GM21390 (cell line): ENCODE measurements around the gene JMY.
"Not testable (repeated sequence)": the region's sequence is repeated elsewhere in the genome, so short reads cannot be mapped to it uniquely, and the experiment has no call there.

Experiments used
- ATAC-seq: cut with Tn5 transposase; IDR thresholded peaks from one replicate; pipeline ENCODE4 v1.9.1; 2021; ENCODE audit not compliant: unreplicated experiment

JMY gene

DNA sequence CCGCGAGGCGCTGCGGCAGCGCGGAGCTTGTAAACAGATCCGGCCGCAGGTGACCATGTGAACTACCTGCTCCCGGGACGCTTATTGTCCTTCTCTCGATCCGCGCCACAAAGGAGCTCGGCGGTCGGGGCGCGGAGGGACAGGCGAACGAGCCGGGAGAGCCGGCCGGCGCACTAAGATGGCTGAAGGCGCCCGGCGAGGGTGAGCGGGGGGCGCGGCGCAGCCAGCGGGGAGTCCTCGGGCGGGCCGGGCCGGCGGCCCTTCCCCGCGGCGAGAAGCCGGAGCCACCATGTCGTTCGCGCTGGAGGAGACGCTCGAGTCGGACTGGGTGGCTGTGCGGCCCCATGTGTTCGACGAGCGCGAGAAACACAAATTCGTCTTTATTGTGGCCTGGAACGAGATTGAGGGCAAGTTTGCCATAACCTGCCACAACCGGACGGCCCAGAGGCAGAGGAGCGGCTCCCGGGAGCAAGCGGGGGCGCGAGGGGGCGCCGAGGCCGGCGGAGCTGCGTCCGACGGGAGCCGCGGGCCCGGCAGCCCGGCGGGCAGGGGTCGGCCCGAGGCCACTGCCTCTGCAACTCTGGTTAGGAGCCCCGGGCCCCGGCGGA lies 535 bp downstream of the JMY start:
- peak; percentile 27 for ATAC-seq

DNA sequence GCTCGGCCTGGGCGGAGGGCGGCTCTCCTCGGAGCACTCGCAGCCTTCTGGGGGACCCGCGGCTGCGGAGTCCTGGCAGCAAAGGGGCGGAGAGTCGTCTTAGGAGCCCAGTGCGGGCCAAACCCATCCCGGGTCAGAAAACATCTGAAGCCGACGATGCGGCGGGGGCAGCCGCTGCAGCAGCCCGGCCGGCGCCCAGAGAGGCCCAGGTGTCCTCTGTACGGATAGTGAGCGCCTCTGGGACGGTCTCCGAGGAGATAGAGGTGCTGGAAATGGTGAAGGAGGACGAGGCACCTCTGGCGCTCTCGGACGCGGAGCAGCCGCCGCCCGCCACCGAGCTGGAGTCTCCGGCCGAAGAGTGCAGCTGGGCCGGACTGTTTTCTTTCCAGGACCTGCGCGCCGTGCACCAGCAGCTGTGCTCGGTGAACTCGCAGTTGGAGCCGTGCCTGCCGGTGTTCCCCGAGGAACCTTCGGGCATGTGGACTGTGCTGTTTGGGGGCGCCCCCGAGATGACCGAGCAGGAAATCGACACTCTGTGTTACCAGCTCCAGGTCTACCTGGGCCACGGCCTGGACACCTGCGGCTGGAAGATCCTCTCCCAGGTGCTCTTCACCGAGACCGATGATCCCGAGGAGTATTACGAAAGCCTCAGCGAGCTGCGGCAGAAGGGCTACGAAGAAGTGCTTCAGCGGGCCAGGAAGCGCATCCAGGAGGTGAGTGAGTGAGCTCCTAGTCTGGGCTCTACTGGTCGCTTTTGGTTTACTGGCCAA lies 1.2 kb downstream of the JMY start:
- peak; percentile 24 for ATAC-seq

DNA sequence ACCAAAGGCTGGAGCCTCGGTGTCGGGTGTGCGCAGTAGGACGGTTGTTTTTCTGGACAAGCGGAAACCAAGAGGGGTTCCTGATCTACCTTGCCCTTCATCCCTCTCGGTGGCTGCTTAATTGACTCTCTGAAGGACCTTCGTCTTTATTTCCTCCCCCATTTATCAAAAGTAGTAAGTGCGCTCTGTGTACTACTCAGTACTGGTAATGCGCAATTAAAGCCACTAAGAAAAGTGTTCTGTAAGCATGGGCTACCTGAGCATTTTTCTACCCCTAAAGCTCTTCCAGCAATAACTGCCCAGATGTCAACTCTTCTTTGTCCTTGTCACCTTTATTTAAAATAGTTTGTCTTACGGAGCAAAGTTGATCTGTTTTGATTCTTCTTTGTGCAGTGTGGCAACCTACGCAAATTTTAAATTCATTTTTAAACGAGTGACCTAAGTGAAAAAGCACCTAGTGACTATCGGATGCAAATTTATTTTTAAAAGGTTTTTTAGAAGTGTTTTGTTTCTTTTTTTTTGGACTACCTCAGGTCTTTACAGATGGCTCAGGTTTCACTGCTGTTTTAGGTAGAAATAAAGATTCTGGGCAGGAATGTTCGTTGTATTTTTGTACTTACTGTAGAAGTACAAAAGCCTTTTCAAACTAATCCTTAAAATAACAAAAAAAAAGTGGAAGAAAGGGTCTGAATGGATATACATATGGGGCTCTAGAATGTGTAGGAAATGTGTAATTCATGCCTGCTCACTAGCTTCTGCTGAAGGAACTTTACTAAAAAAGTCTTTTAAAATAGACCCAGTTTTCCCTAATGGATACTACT lies 2.0 kb downstream of the JMY start:
- ATAC-seq, result no peak

DNA sequence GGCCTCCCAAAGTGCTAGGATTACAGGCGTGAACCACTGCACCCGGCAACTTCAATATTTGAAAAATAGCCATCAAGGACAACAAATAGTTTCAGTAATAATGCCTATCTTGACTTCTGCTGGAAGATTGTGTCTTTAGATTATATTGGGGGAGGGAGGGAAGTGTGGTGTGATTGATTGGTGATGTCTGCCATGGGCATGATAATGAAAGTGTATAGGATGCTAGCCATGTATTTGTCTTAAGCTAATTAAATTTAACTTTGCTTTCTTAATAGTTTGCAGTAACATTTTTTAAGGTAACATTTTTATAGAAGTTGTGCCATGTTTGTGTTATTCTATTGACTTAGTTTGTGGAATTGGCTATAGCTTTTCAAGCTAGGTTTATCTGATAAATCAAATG lies 4.6 kb downstream of the JMY start:
- ATAC-seq, result no peak

DNA sequence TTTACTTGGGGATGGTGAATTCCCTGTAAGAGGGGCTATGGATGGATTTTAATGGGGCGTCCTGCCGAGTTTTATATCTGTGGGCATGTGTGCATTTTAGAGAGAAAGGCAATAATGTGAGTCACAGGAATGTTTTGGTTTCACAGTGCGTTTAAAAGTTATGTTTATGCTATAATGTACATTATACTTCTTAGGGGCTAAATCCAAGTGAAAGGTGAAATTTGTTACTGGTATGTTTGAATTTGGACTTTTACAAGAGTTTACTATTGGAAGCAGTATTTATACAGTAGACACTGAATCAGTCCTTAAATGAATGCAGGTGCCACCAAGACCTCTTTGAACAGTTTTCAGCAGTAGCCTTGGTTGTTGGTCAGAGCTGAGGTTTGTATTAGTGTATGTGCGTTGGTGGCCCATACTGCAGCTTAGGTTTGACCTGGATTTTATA lies 5.6 kb downstream of the JMY start:
- no peak for ATAC-seq

DNA sequence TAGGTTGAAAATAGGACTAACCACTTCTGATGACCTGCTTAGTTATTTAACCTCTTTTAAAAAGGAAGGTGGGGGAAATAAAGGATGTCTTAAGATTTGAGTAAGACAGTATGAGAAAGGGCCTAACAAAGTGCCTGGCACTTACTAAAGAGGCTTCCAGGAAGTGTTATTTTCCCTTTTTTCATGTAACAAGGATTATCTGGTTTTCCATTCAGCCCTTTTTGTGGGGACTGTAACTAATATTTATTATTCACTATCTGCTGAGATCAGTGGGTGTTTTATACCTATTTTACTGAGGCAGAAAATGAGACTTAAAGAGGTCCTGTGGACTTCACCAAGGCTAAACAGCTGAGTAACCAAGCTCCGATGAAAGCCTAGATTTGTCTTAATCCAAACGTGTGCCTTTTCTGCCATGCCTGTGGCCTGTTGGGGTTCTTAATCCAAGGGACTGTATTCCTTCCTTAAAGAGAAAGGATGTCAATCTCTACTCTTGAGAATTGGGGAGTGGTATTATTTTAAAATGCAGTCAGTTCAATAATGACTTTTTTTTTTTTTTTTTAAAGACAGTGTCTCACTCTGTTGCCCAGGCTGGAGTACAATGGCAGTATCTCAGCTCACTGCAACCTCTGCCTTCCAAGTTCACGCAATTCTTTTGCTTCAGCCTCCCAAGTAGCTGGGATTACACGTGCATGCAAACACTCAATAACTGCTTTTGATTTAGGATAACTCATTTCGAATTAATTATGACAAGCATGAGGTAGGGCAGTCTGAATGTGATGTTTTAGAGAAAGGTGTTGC lies 6.5 kb downstream of the JMY start:
- ATAC-seq, result no peak

DNA sequence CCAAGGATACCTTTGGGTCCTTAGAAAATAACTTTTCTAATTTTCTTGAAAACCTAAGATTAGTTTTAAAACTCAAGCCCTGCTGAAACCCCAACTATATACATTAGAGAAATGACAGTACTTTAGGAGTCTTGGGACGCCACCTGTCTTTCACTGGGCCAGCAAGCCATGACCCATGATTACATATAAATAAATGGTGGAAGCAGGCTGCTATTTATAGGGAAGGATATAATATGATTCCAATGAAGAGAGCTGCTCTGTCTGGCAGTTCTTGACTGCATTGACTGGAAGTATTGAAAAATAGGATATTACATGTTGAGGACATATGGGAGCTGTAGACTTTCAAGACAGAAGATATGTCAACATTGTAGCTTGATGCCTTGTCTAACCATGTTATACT lies 7.3 kb downstream of the JMY start:
- ATAC-seq, result no peak

DNA sequence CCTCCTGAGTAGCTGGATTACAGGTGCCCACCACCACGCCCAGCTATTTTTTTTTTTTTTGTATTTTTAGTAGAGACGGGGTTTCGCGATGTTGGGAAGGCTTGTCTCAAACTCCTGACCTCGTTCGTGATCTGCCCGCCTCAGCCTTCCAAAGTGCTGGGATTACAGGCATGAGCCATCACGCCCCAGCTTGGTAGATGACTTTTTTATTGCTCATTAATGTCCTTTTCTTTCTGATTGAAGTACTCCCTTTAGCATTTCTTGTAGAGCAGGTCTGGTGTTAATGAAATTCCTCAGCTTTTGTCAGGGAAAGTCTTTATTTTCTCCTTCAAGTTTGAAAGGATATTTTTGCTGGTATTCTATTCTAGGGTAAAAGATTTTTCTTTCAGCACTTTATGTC lies 18.1 kb downstream of the JMY start:
- ATAC-seq, result not testable (repeated sequence)

DNA sequence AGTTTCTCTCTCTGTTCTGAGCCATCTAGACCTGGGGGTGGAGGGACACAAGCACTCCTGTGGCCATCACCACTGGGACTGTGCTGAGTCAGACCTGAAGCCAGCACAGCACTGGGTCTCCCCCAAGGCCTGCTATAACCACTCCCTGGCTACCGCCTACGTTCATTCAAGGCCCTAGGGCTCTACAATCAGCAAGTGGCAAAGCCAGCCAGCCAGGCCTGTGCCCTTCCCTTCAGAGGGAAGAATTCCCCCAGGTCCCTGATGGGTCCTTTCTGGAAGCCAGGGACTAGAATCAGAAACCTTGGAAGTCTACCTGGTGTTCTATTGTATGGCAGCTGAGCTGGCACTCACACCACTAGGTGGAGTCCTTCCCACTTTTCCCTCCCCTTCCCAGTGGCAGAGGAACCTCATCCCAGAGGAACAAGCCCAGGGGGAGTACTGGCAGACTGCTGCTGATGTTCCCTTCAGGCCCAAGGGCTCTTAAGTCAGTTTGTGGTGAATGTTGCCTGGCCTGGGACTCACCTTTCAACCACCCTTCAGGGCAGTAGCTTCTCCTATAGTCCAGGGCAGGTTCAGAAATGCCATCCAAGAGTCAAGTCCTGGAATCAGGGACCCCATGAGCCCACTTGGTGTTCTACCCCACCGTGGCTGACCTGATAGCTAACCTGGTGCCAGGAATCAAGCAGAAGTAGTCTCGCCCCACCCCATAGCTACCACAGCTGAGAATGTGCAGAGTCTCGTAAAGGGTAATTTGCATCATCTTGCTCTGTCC lies 20.0 kb downstream of the JMY start:
- ATAC-seq, result no peak

DNA sequence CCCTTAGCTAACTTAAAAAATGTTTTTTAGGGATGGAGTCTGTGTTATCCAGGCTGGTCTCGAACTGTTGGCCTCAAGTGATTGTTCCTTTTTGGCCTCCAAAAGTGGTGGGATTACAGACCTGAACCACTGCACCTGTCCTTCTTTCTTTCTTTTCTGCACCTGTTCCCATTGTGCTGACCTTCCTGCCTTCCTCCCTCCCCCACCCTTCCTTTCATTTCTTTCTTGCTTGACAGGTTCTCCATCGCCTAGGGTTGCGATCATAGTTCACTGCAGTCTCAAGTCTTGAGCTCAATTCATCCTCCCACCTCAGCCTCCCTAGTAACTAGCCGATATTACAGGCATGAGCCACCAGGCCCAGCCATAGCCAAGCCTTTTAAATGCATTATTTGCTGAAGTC lies 20.6 kb downstream of the JMY start:
- no peak for ATAC-seq

DNA sequence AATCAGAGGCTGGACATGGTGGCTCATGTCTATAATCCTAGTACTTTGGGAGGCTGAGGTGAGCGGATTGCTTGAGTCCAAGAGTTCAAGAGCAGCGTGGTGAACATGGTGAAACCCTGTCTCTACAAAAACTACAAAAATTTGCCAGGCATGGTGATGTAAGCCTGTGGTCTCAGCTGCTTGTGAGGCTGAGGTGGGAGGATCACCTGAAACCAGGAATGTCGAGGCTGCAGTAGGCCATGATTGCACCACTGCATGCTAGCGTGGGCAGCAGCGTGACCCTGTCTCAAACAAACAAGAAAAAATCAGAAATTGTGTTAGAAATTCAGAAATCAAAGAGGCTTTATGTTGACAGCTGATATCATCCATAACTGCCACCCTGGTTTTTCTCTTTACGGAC lies 21.4 kb downstream of the JMY start:
- no peak for ATAC-seq

DNA sequence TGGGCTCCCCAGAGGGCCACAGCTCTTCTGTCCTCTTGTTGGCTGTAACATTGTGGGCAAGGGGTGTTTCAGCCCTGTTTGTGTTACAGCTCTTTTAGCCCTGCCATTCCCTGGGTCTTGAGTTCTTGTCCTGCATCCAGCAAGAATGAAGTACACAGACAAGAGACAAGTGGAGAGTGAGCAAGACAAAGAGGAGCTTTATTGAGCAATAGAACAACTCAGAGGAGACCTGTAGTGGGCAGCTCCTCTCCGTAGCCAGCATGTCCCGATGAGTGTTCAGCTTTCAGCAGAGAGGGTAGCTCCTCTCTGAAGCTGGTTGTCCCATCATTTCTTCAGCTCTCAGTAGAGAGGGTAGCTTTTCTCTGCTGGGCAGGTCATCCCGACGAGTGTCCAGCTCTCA lies 22.9 kb downstream of the JMY start:
- ATAC-seq, result no peak

DNA sequence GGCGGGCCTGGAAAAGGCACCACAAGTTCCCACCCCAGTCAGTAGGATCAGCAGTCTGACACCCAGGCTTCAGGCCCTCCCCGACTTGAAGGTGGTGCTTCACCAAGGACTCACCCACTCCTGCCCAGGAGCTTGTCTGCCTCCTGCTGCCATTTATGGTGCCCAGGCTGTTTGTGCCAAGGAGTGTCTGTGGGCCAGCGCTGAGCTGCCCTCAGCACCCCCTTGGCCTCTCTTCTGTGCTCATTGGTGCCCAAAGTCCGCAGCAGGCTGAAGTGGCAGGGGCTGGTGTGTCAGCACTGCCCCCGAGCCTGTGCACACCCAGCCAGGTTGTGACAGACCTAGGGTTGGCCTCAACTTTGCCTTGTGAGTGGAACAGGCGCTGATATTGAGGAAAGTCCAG lies 23.5 kb downstream of the JMY start:
- ATAC-seq, result no peak

DNA sequence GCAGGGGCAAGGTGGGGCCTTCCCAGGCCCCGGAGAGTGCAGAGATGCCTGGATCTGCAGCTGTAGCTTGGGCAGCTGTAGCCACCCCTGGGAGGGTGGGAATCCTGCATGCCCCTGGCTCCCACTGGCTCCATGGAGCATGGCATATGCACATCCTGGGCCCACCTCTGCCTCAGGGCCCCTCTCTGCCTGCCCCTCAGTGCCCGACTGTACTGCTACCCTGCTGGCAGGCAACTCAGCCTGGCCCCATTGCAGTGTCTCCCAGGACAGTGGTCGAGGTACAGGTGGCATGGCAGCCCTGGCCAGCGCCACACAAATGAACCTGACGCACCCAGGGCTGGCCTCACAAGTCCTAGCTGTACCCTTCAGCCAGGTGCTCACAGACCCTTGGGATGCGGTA lies 23.9 kb downstream of the JMY start:
- ATAC-seq, result no peak

DNA sequence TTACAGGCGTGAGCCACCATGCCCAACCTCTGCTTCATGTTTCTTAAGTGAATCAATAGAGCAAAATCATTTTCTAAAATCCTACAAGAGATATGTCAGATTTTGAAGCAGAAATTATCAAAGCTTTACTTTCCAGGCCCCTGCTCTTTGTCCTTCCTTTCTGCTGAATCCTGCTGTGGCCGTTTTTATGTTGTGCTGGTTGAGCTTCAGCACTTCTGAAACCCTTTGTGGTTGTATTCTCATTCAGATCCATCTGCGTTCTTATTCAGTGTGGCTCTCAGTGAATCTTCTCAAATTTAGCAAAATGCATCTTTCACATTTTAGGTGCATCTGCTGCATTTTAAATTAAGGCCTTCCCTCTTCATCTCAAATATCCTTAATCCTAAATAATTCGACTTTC lies 26.0 kb downstream of the JMY start:
- no peak for ATAC-seq

DNA sequence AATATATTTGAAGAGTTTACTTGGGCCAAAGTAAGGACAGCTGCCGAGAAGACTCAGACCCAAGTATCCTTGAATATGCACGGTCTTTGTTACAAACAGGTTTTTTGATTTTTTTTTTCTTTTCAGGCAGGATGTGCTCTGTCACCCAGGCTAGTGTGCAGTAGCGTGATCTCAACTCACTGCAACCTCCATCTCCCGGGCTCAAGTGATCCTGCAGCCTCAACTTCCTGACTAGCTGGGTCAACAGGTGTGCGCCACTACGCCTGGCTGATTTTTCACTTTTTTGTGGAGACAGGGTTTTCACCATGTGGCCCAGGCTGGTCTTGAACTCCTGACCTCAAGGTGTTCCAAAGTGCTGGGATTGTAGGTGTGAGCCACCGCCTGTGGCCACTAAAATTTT lies 27.4 kb downstream of the JMY start:
- no peak for ATAC-seq

DNA sequence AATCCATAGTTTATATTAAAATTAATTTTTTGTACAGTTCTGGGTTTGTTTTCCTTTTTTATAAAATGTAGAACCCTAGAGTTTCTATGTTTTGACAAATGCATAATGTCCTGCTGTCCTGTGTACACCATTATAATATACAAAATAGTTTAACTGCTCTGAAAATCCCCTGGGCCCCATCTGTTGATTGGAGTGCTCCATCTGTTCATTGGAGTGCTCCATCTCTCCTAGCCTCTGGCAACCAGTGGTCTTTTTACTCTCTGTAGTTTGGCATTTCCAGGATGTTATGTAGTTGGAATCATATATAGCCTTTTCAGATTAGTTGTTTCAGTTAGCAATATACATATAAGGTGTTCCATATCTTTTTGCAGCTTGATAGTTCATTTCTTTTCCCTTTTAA lies 31.2 kb downstream of the JMY start:
- ATAC-seq, result no peak

DNA sequence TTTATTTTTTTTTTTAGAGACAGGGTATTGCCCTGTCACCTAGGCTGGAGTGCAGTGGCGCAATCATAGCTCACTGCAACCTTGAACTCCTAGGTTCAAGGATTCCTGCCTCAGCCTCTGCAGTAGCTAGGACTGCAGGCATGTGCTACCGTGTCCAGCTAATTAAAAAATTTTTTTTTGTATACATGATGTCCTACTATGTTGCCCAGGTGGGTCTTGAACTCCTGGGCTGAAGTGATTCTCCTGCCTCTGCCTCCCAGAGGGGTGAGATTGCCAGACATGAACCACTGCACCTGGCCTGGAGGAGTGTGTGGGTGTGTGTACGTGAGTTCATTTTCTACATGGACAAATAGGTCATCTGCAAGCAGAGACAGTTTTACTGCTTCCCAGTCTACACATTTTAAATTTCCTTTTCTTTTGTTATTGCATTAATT lies 33.8 kb downstream of the JMY start:
- no peak for ATAC-seq

DNA sequence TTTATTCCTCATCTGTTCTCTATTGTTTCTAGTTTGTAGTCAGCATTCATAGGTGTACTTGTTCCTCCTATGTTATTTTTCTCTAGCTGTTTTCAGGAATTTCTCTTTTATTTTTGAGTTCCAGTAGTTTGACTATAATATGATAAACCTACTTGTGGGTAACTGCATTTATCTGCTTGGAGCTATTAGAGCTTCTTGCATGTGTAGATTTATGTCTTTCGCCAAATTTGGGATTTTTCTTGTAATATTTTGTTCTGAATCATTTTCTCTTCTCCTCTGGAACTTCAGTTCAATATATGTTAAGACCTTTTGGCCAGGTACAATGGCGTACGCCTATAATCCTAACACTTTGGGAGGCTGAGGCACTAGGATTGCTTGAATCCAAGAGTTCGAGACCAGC lies 37.4 kb downstream of the JMY start:
- no peak for ATAC-seq

DNA sequence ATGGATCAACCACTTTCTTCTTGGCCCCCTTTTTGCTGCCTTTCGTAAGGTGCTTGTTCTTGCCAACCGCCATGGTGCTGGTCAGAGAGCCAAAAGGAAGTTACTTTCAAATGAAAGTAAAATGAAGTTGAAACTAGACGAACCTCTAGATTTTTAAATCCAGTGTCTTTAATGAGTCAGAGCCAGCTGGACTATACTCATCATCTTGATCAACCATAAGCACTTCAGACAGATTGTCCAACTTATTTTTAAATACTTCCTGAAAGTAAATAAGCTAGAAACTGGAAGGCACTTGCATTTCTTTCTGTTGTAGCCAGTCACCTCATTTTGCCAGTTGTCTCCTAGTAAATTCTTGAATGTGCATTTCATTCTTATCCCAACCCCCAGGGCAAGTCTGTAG lies 48.9 kb downstream of the JMY start:
- ATAC-seq, result no peak
